Adrenal gland (tissue), 5 donors: ENCODE data around the gene NHEJ1.

ENCODE experiments used
- POLR2A ChIP-seq, 2 donors: fragments of 450-650 bp; IDR thresholded peaks; one replicate each; pipeline ENCODE4 v1.6.1; 2017; ENCODE audit warnings: antibody characterized with exemption in 2 of 2, mild to moderate bottlenecking in 2 of 2, moderate library complexity in 1 of 2
- TF ChIP-seq, protein P1 (sequence below), 6 experiments: fragments of 450-650 bp in 4 of 6; fragments of 200-600 bp in 2 of 6; sonication (generic) in 1 of 6; IDR thresholded peaks; 1 replicate in 5 of 6; 2 replicates in 1 of 6; pipeline versions ENCODE4 v1.5.1 to v1.8.0; 2016 to 2021; ENCODE audit warnings: antibody characterized with exemption in 6 of 6, mild to moderate bottlenecking in 2 of 6, moderate library complexity in 1 of 6
- donor health status: DM: no; HTN: no; CAD: no.

DNA sequence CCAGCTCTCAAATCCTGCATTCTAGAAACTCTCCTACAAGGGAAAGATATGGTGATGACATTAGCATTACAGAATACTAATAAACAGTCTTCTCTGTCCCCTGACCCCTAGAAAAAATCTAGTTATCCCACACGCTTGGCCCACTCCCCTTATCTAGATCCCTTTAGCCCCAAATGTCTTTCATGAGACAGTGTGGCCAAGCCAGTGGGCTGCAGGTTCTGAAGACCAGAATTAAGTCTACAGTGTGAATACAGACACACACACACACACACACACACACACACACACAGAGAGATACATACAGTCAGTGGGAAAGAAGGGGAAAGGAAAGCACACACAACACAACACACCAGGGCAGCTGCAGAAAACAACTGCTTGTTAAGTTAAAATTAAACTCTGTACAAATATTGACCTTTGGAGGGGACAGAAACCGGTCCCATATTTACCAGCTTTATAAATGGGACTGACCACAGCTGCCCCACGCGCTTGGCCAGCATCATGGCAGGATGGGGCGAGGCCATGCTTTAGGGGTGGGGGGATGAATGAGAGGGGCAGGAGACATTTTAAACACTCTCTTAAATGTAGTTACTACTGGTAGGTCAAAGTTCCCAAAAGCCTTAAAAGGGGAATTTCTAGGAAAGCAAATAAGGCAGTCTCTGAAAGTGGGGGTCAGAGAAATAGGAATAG, 49.1 kb downstream of the NHEJ1 start:
- TF ChIP-seq, protein P1, sequence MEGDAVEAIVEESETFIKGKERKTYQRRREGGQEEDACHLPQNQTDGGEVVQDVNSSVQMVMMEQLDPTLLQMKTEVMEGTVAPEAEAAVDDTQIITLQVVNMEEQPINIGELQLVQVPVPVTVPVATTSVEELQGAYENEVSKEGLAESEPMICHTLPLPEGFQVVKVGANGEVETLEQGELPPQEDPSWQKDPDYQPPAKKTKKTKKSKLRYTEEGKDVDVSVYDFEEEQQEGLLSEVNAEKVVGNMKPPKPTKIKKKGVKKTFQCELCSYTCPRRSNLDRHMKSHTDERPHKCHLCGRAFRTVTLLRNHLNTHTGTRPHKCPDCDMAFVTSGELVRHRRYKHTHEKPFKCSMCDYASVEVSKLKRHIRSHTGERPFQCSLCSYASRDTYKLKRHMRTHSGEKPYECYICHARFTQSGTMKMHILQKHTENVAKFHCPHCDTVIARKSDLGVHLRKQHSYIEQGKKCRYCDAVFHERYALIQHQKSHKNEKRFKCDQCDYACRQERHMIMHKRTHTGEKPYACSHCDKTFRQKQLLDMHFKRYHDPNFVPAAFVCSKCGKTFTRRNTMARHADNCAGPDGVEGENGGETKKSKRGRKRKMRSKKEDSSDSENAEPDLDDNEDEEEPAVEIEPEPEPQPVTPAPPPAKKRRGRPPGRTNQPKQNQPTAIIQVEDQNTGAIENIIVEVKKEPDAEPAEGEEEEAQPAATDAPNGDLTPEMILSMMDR (IDR thresholded peaks at IDR 0.05): no peak
- no peak for TF ChIP-seq POLR2A (IDR thresholded peaks at IDR 0.05)
